ENCODE measurements around the gene SNX21. TPM values are rescaled to one million over a fixed set of nuclear protein-coding genes. Genes with fewer than 3 reads are reported as not detected.
A peak's percentile ranks its signal among the peaks of the same experiment; 100 is the strongest.

The SNX21 gene
- polyA plus RNA-seq, 2 of the 4 experiments (the other 2 are of a cell fraction) = 4.0 to 7.0 TPM

GRCh38 chr20:45890985-45891983 is 57.7 kb downstream of the SNX21 start, which contains the start of the genes CTSA and NEURL2 (continued):
- TF ChIP-seq ESRRA (IDR thresholded peaks at IDR 0.05; ENCODE audit: borderline replicate concordance, low read length) (peak; percentile 75), SMC3 (IDR thresholded peaks at IDR 0.05) (peak; percentile 13; the same call in 1 of the 3 replicates), FOSL2 (IDR thresholded peaks at IDR 0.05) (no peak), FOSL2 (CRISPR knock-in tag; IDR thresholded peaks at IDR 0.05) (0 out of 2 replicates have a peak, but pooled peaks have one; percentile 9), KDM5A (IDR thresholded peaks at IDR 0.05) (peak; percentile 98)

- 73% methylated on average over 9 of the region's 9 CpGs for WGBS (ENCODE audit: missing lambda C conversion rate)
- Histone ChIP-seq H3K9me3 (no peaks in the 10 kb centered on the region), H3K4me1 (peaks cover 14% of the 10 kb centered on the region), H3K27ac (peak overlapping the region; percentile 90 to 99), H3K4me3 (peak overlapping the region; percentile 96), H3K4me2 (peak overlapping the region; percentile 100)
- DNase-seq (ENCODE audit: low read depth in 1 of 2, low spot score in 1 of 2) (peak; percentile 50 to 81), ATAC-seq (peak; percentile 70), FAIRE-seq (no peak)
- POLR2A ChIA-PET = interaction anchor here (0.6 to 2.1 kb wide), 6 partner anchors 9 to 58 kb away, joined by 4 to 9 read pairs (median 4); partner anchors contain the start of genes PCIF1, SNX21 and ZSWIM1
- TF ChIP-seq MYC (IDR thresholded peaks at IDR 0.05; ENCODE audit: borderline replicate concordance, low read length) (no peak), RAD21 (conservative IDR thresholded peaks at IDR 0.05 in 1 of 2, IDR thresholded peaks at IDR 0.05 in 1 of 2) (peak; percentile 17 to 36; a peak in 2 of 5 replicates)
- CTCF ChIA-PET = interaction anchor here (0.6 to 2.6 kb wide), 10 partner anchors 10 to 263 kb away, joined by 3 to 9 read pairs (median 4); no protein-coding TSS in a partner anchor
These were observed 58.6 kb downstream of the SNX21 start for GRCh38 chr20:45892049-45892825.

Other genes starting within 250 kb of the SNX21 start
- not detected in 2 replicates for gene WFDC10A, start 204.1 kb upstream of the SNX21 start, polyA plus RNA-seq (2011; rRNA removed)
- not detected in 3 replicates for gene WFDC10A, start 204.1 kb upstream of the SNX21 start, polyA plus RNA-seq (2017; fragmentation: RNase III; extraction: RNeasy Plus Mini Kit Qiagen cat#74134 plus additional on column Dnase treatment)
- not detected in 2 replicates for gene WFDC9, start 202.5 kb upstream of the SNX21 start, polyA plus RNA-seq (2011; rRNA removed)
- gene WFDC9, start 202.5 kb upstream of the SNX21 start, polyA plus RNA-seq (2017; fragmentation: RNase III; extraction: RNeasy Plus Mini Kit Qiagen cat#74134 plus additional on column Dnase treatment) = not detected in 3 replicates
- gene WFDC11, start 163.6 kb upstream of the SNX21 start, polyA plus RNA-seq (2011; rRNA removed) = not detected in 2 replicates
- gene WFDC11, start 163.6 kb upstream of the SNX21 start, polyA plus RNA-seq (2017; fragmentation: RNase III; extraction: RNeasy Plus Mini Kit Qiagen cat#74134 plus additional on column Dnase treatment) = not detected in 3 replicates
- gene WFDC13, start 131.8 kb upstream of the SNX21 start, polyA plus RNA-seq (2011; rRNA removed) = not detected in 2 replicates
- not detected in 3 replicates for gene WFDC13, start 131.8 kb upstream of the SNX21 start, polyA plus RNA-seq (2017; fragmentation: RNase III; extraction: RNeasy Plus Mini Kit Qiagen cat#74134 plus additional on column Dnase treatment)
- not detected in 2 replicates for gene WFDC10B, start 128.8 kb upstream of the SNX21 start, polyA plus RNA-seq (2011; rRNA removed)
- not detected in 3 replicates for gene WFDC10B, start 128.8 kb upstream of the SNX21 start, polyA plus RNA-seq (2017; fragmentation: RNase III; extraction: RNeasy Plus Mini Kit Qiagen cat#74134 plus additional on column Dnase treatment)
- gene SPINT4, start 111.5 kb upstream of the SNX21 start, polyA plus RNA-seq (2011; rRNA removed) = not detected in 2 replicates
- not detected in 3 replicates for gene SPINT4, start 111.5 kb upstream of the SNX21 start, polyA plus RNA-seq (2017; fragmentation: RNase III; extraction: RNeasy Plus Mini Kit Qiagen cat#74134 plus additional on column Dnase treatment)
- gene WFDC3, start 41.9 kb upstream of the SNX21 start, polyA plus RNA-seq (2011; rRNA removed) = 0.34 TPM in 1 of 2 replicates, not detected in the other
- gene WFDC3, start 41.9 kb upstream of the SNX21 start, polyA plus RNA-seq (2017; fragmentation: RNase III; extraction: RNeasy Plus Mini Kit Qiagen cat#74134 plus additional on column Dnase treatment) = not detected in 3 replicates
- gene DNTTIP1, start 41.8 kb upstream of the SNX21 start, polyA plus RNA-seq (2011; rRNA removed) = 34.1 and 38.3 TPM in 2 replicates
- gene DNTTIP1, start 41.8 kb upstream of the SNX21 start, polyA plus RNA-seq (2017; fragmentation: RNase III; extraction: RNeasy Plus Mini Kit Qiagen cat#74134 plus additional on column Dnase treatment) = 24.9 to 26.0 TPM (median 25.3 TPM) in 3 replicates
- 123 and 137 TPM in 2 replicates for gene UBE2C, start 21.2 kb upstream of the SNX21 start, polyA plus RNA-seq (2011; rRNA removed)
- gene UBE2C, start 21.2 kb upstream of the SNX21 start, polyA plus RNA-seq (2017; fragmentation: RNase III; extraction: RNeasy Plus Mini Kit Qiagen cat#74134 plus additional on column Dnase treatment) = 188 to 212 TPM (median 189 TPM) in 3 replicates
- 0.23 TPM in 1 of 2 replicates, not detected in the other for gene TNNC2, start 6.5 kb upstream of the SNX21 start, polyA plus RNA-seq (2011; rRNA removed)
- gene TNNC2, start 6.5 kb upstream of the SNX21 start, polyA plus RNA-seq (2017; fragmentation: RNase III; extraction: RNeasy Plus Mini Kit Qiagen cat#74134 plus additional on column Dnase treatment) = 0.17 to 0.22 TPM in 2 of 3 replicates, not detected in the other
- 18.5 and 19.8 TPM in 2 replicates for gene ACOT8, start 23.6 kb downstream of the SNX21 start, polyA plus RNA-seq (2011; rRNA removed)
- gene ACOT8, start 23.6 kb downstream of the SNX21 start, polyA plus RNA-seq (2017; fragmentation: RNase III; extraction: RNeasy Plus Mini Kit Qiagen cat#74134 plus additional on column Dnase treatment) = 12.6 to 14.7 TPM (median 14.0 TPM) in 3 replicates
- gene ZSWIM3, start 23.8 kb downstream of the SNX21 start, polyA plus RNA-seq (2011; rRNA removed) = 1.3 and 1.9 TPM in 2 replicates
- 1.0 to 1.1 TPM (median 1.1 TPM) in 3 replicates for gene ZSWIM3, start 23.8 kb downstream of the SNX21 start, polyA plus RNA-seq (2017; fragmentation: RNase III; extraction: RNeasy Plus Mini Kit Qiagen cat#74134 plus additional on column Dnase treatment)
- 4.7 and 7.6 TPM in 2 replicates for gene ZSWIM1, start 47.4 kb downstream of the SNX21 start, polyA plus RNA-seq (2011; rRNA removed)
- gene ZSWIM1, start 47.4 kb downstream of the SNX21 start, polyA plus RNA-seq (2017; fragmentation: RNase III; extraction: RNeasy Plus Mini Kit Qiagen cat#74134 plus additional on column Dnase treatment) = 5.8 to 6.6 TPM (median 6.1 TPM) in 3 replicates
- 0.31 and 0.54 TPM in 2 replicates for gene SPATA25, start 53.8 kb downstream of the SNX21 start, polyA plus RNA-seq (2011; rRNA removed)
- gene SPATA25, start 53.8 kb downstream of the SNX21 start, polyA plus RNA-seq (2017; fragmentation: RNase III; extraction: RNeasy Plus Mini Kit Qiagen cat#74134 plus additional on column Dnase treatment) = 0.59 to 1.3 TPM (median 0.77 TPM) in 3 replicates
- gene NEURL2, start 57.4 kb downstream of the SNX21 start, polyA plus RNA-seq (2011; rRNA removed) = 0.56 and 0.57 TPM in 2 replicates
- gene NEURL2, start 57.4 kb downstream of the SNX21 start, polyA plus RNA-seq (2017; fragmentation: RNase III; extraction: RNeasy Plus Mini Kit Qiagen cat#74134 plus additional on column Dnase treatment) = 1.4 to 1.6 TPM (median 1.4 TPM) in 3 replicates
- gene CTSA, start 57.5 kb downstream of the SNX21 start, polyA plus RNA-seq (2011; rRNA removed) = 53.1 and 61.2 TPM in 2 replicates
- gene CTSA, start 57.5 kb downstream of the SNX21 start, polyA plus RNA-seq (2017; fragmentation: RNase III; extraction: RNeasy Plus Mini Kit Qiagen cat#74134 plus additional on column Dnase treatment) = 76.4 to 95.6 TPM (median 93.2 TPM) in 3 replicates
- 2.7 and 4.5 TPM in 2 replicates for gene PLTP, start 78.4 kb downstream of the SNX21 start, polyA plus RNA-seq (2011; rRNA removed)
- 0.97 to 1.6 TPM (median 1.5 TPM) in 3 replicates for gene PLTP, start 78.4 kb downstream of the SNX21 start, polyA plus RNA-seq (2017; fragmentation: RNase III; extraction: RNeasy Plus Mini Kit Qiagen cat#74134 plus additional on column Dnase treatment)
- gene PCIF1, start 100.9 kb downstream of the SNX21 start, polyA plus RNA-seq (2011; rRNA removed) = 19.7 and 24.3 TPM in 2 replicates
- gene PCIF1, start 100.9 kb downstream of the SNX21 start, polyA plus RNA-seq (2017; fragmentation: RNase III; extraction: RNeasy Plus Mini Kit Qiagen cat#74134 plus additional on column Dnase treatment) = 18.7 to 21.6 TPM (median 21.4 TPM) in 3 replicates
- 7.3 and 8.4 TPM in 2 replicates for gene ZNF335, start 138.4 kb downstream of the SNX21 start, polyA plus RNA-seq (2011; rRNA removed)
- gene ZNF335, start 138.4 kb downstream of the SNX21 start, polyA plus RNA-seq (2017; fragmentation: RNase III; extraction: RNeasy Plus Mini Kit Qiagen cat#74134 plus additional on column Dnase treatment) = 9.1 to 10.3 TPM (median 9.3 TPM) in 3 replicates
- gene MMP9, start 175.1 kb downstream of the SNX21 start, polyA plus RNA-seq (2011; rRNA removed) = 0.09 and 0.12 TPM in 2 replicates
- 0.06 to 0.34 TPM (median 0.24 TPM) in 3 replicates for gene MMP9, start 175.1 kb downstream of the SNX21 start, polyA plus RNA-seq (2017; fragmentation: RNase III; extraction: RNeasy Plus Mini Kit Qiagen cat#74134 plus additional on column Dnase treatment)
- 3.0 and 3.5 TPM in 2 replicates for gene SLC12A5, start 195.4 kb downstream of the SNX21 start, polyA plus RNA-seq (2011; rRNA removed)
- 10.8 to 11.7 TPM (median 11.5 TPM) in 3 replicates for gene SLC12A5, start 195.4 kb downstream of the SNX21 start, polyA plus RNA-seq (2017; fragmentation: RNase III; extraction: RNeasy Plus Mini Kit Qiagen cat#74134 plus additional on column Dnase treatment)

All from A549 (cell line).